K562 (cell line): ENCODE results near the gene FAM83D. TPM values are rescaled to one million over a fixed set of nuclear protein-coding genes. Genes with fewer than 3 reads are reported as not detected.
A peak's percentile ranks its signal among the peaks of the same experiment; 100 is the strongest.

Source experiments
- ATAC-seq: fragments of 200-7000 bp; cut with Tn5 transposase; 3 replicates; pipeline ENCODE4 v1.9.1; 2020; ENCODE audit warnings: moderate library complexity
- BruUV-seq: library from RNA; stranded (reverse); fragments of 400-500 nt; replicated peaks from 2 replicates; lab custom pipeline; 2021; lab: Mats Ljungman, UMichigan
- CTCF ChIA-PET: fragments of 300-600 bp; formaldehyde crosslinking; extraction: SDS; loops from one replicate; lab custom pipeline; 2021; ENCODE audit warnings: low intra/inter-chr PET ratio; lab: Yijun Ruan, JAX
- POLR2A ChIA-PET: fragments of 300-600, 350-650 bp; sonication (Branson Sonifier 250); formaldehyde crosslinking; extraction: SDS; loops from one replicate; lab custom pipeline; 2021; ENCODE audit warnings: antibody characterized with exemption, inconsistent platforms; lab: Yijun Ruan, JAX
- DNase-seq, 4 experiments: peaks; one replicate each; pipeline versions ENCODE4 v3.0.0 to v3.0.0-alpha.2; 2011 to 2018; ENCODE audit warnings: low spot score in 3 of 4, mixed read lengths in 3 of 4; ENCODE audit errors: extremely low read depth in 1 of 4
- FAIRE-seq: peaks from 2 replicates; lab custom pipeline; 2011; peaks lifted over from hg19 to GRCh38; lab: Jason Lieb, UNC
- H2AFZ ChIP-seq: 2 replicates; pipeline ENCODE4 v1.6.0; 2011; ENCODE audit warnings: low read depth, low read length, control low read depth, inconsistent platforms
- H3K27ac ChIP-seq: fragments of 200-600 bp; 3 replicates; pipeline ENCODE4 v1.8.0; 2011; ENCODE audit warnings: low read depth, mild to moderate bottlenecking, control low read depth, inconsistent platforms, low read length, moderate library complexity, mixed read lengths; ENCODE audit errors: extremely low read depth
- H3K27me3 ChIP-seq, 2 experiments: fragments of 300-600 bp in 1 of 2; 2 replicates in 1 of 2; 3 replicates in 1 of 2; pipeline versions ENCODE4 v1.6.0 to v1.8.0; 2011; ENCODE audit warnings: inconsistent platforms in 2 of 2, low read length in 2 of 2, mild to moderate bottlenecking in 1 of 2, mixed read lengths in 1 of 2, moderate library complexity in 1 of 2; ENCODE audit not compliant: control insufficient read depth in 2 of 2, insufficient read depth in 2 of 2
- H3K36me3 ChIP-seq: fragments of 300-600 bp; 3 replicates; pipeline ENCODE4 v1.8.0; 2011; ENCODE audit warnings: mild to moderate bottlenecking, low read length, inconsistent platforms; ENCODE audit not compliant: control insufficient read depth, insufficient read depth
- H3K4me1 ChIP-seq, 2 experiments: fragments of 200-600 bp in 1 of 2; replicated peaks in 1 of 2; 2 replicates in 1 of 2; 3 replicates in 1 of 2; pipeline versions ENCODE4 v1.5.1 to v1.8.0; 2011; ENCODE audit warnings: inconsistent platforms in 2 of 2, low read length in 2 of 2, mild to moderate bottlenecking in 1 of 2, mixed read lengths in 1 of 2, moderate library complexity in 1 of 2; ENCODE audit not compliant: control insufficient read depth in 2 of 2, insufficient read depth in 2 of 2
- H3K4me2 ChIP-seq: 2 replicates; pipeline ENCODE4 v1.6.1; 2011; ENCODE audit warnings: low read length, control low read depth, inconsistent platforms, mixed read lengths; ENCODE audit not compliant: insufficient read depth
- H3K4me3 ChIP-seq: fragments of 200-600 bp; sonication (generic), shearing (Covaris generic); 2 replicates; pipeline ENCODE4 v1.5.1; 2016; ENCODE audit warnings: control low read depth, inconsistent platforms
- H3K79me2 ChIP-seq: fragments of 200-600 bp; 3 replicates; pipeline ENCODE4 v1.8.0; 2011; ENCODE audit warnings: low read length, inconsistent platforms; ENCODE audit not compliant: control insufficient read depth, insufficient read depth
- H3K9ac ChIP-seq, 2 experiments: 2 replicates each; pipeline versions ENCODE4 v1.6.0 to v1.6.1; 2011; ENCODE audit warnings: low read depth in 2 of 2, low read length in 2 of 2, control low read depth in 1 of 2, inconsistent platforms in 1 of 2, mild to moderate bottlenecking in 1 of 2, mixed read lengths in 1 of 2; ENCODE audit not compliant: insufficient read depth in 1 of 2
- H3K9me1 ChIP-seq: one replicate; pipeline ENCODE4 v1.6.0; 2011; ENCODE audit warnings: inconsistent platforms, mild to moderate bottlenecking, low read length, moderate library complexity; ENCODE audit not compliant: control insufficient read depth, insufficient read depth
- H3K9me3 ChIP-seq: replicated peaks from 2 replicates; pipeline ENCODE4 v1.5.1; 2011; ENCODE audit warnings: low read depth, low read length, inconsistent platforms; ENCODE audit not compliant: control insufficient read depth, insufficient read depth
- H4K20me1 ChIP-seq: replicated peaks from 2 replicates; pipeline ENCODE4 v1.6.1; 2011; ENCODE audit warnings: low read length, inconsistent platforms, mixed read lengths; ENCODE audit not compliant: control insufficient read depth, insufficient read depth
- BCL6 ChIP-seq: fragments of 250-450 bp; sonication (Bioruptor Pico); IDR thresholded peaks from 2 replicates; pipeline ENCODE4 v1.4.0; 2020
- CBX3 ChIP-seq, 2 experiments: IDR thresholded peaks; 1 replicate in 1 of 2; 2 replicates in 1 of 2; pipeline ENCODE4 v1.6.1; 2012; ENCODE audit warnings: inconsistent platforms in 2 of 2, low read length in 2 of 2, borderline replicate concordance in 1 of 2, control low read depth in 1 of 2
- ERF ChIP-seq: fragments of 450-650 bp; formaldehyde crosslinking; IDR thresholded peaks from 2 replicates; pipeline ENCODE4 v1.4.0; 2020; ENCODE audit warnings: mild to moderate bottlenecking, mixed read lengths
- FOXA3 ChIP-seq, 2 experiments: fragments of 450-650 bp in 1 of 2; sonication (generic) in 1 of 2; formaldehyde crosslinking; IDR thresholded peaks in 1 of 2; conservative IDR thresholded peaks in 1 of 2; 2 replicates each; pipeline versions ENCODE4 v1.4.0 to v1.8.0; 2020 to 2022; ENCODE audit warnings: mild to moderate bottlenecking in 2 of 2, missing genetic modification reagents in 1 of 2
- FOXM1 ChIP-seq, 2 experiments: fragments of 450-650 bp in 1 of 2; sonication (generic) in 1 of 2; formaldehyde crosslinking in 1 of 2; IDR thresholded peaks; 2 replicates each; pipeline versions ENCODE4 v1.6.1 to v1.9.0; 2017 to 2022; ENCODE audit warnings: low read depth in 2 of 2, mild to moderate bottlenecking in 2 of 2, missing genetic modification reagents in 1 of 2, moderate library complexity in 1 of 2
- RAD51 ChIP-seq: fragments of 450-650 bp; IDR thresholded peaks from 2 replicates; pipeline ENCODE4 v1.7.1; 2016; ENCODE audit warnings: low read depth, mild to moderate bottlenecking, borderline replicate concordance
- SMAD3 ChIP-seq: fragments of 450-650 bp; formaldehyde crosslinking; conservative IDR thresholded peaks from 2 replicates; pipeline ENCODE4 v1.4.0; 2020; ENCODE audit warnings: mild to moderate bottlenecking
- TEAD1 ChIP-seq, 2 experiments: fragments of 450-650 bp in 1 of 2; sonication (generic) in 1 of 2; formaldehyde crosslinking; IDR thresholded peaks; 2 replicates each; pipeline versions ENCODE4 v1.4.0 to v1.8.0; 2020 to 2022; ENCODE audit warnings: mild to moderate bottlenecking in 2 of 2, missing genetic modification reagents in 1 of 2
- ZFX ChIP-seq: sonication (generic); formaldehyde crosslinking; IDR thresholded peaks from 2 replicates; pipeline ENCODE4 v1.8.0; 2022; ENCODE audit warnings: mild to moderate bottlenecking, missing genetic modification reagents, moderate library complexity
- ZKSCAN8 ChIP-seq: fragments of 200-800 bp; sonication (Bioruptor generic); IDR thresholded peaks from 2 replicates; pipeline ENCODE4 v1.6.1; 2016; ENCODE audit warnings: missing genetic modification characterization, missing compliant biosample characterization
- ZNF274 ChIP-seq: IDR thresholded peaks from 2 replicates; pipeline ENCODE4 v1.6.1; 2011; ENCODE audit warnings: low read depth, mild to moderate bottlenecking, low read length, moderate library complexity, borderline replicate concordance
- ZNF449 ChIP-seq: fragments of 250-450 bp; sonication (Bioruptor Pico); IDR thresholded peaks from 2 replicates; pipeline ENCODE4 v1.8.0; 2022; ENCODE audit warnings: moderate library complexity, mild to moderate bottlenecking, inconsistent platforms
- ZNF717 ChIP-seq: fragments of 250-450 bp; sonication (Bioruptor Pico); IDR thresholded peaks from 2 replicates; pipeline ENCODE4 v1.5.0; 2021
- WGBS: fragments of 100-300 bp; shearing (Covaris generic); methylation state at CpG from one replicate; pipeline ENCODE4 v1.1.6; 2016; ENCODE audit warnings: low coverage, mixed read lengths; ENCODE audit not compliant: insufficient coverage; ENCODE audit errors: missing lambda C conversion rate; 5-methylcytosine and 5-hydroxymethylcytosine counted together
- in situ Hi-C: fragments of 300-500 bp; cut with MboI; formaldehyde crosslinking; loops from 4 replicates; pipeline ENCODE4 v1.15.0; 2018; ENCODE audit warnings: inconsistent platforms, mixed read lengths
- intact Hi-C: fragments of 100-400 bp; cut with micrococcal nuclease; formaldehyde crosslinking; loops from 2 replicates; pipeline ENCODE4 v1.14.2; 2022
- polyA plus RNA-seq, 8 experiments: library from polyadenylated mRNA; depleted of rRNA in 4 of 8; stranded (reverse) in 5 of 8; unstranded in 3 of 8; fragments of >200 nt; fragmentation: Nextera tagmentation in 2 of 8; fragmentation: Illumina TruSeq in 1 of 8; extraction: Ambion mirVana in 2 of 8; extraction: Trizol in 1 of 8; gene quantifications; 2 replicates each; pipeline versions ENCODE4 v1.2.1 to v1.2.3, GENCODE V29; 2011 to 2014; ENCODE audit warnings: inconsistent platforms in 1 of 8, missing spikeins in 1 of 8
- total RNA-seq, 7 experiments: library from RNA; depleted of rRNA in 6 of 7; stranded (reverse); fragments of >200 nt in 6 of 7; fragmentation: Illumina TruSeq in 2 of 7; extraction: Trizol in 2 of 7; gene quantifications; 2 replicates each; pipeline versions ENCODE4 v1.2.1 to v1.2.3, GENCODE V29; 2011 to 2021; ENCODE audit warnings: low replicate concordance in 1 of 7
- TF ChIP-seq, protein P1 (sequence below), 2 experiments: fragments of 150-350 bp in 1 of 2; IDR thresholded peaks; 2 replicates each; pipeline ENCODE4 v1.6.1; 2012 to 2016; ENCODE audit warnings: low read depth in 2 of 2, low read length in 2 of 2, mild to moderate bottlenecking in 1 of 2, moderate library complexity in 1 of 2

Gene FAM83D
- total and polyA plus RNA-seq, 9 of the 15 experiments (the other 6 are each of a cell fraction or from before 2014, with no cell fraction given): 8.2 to 66.1 (median 43.5) TPM

GRCh38 chr20:38947931-38948362, 21.7 kb downstream of the FAM83D start:
- peak; percentile 86 for ATAC-seq
- CTCF ChIA-PET: no interaction called here
- no peaks in the 10 kb centered on the region for H4K20me1 ChIP-seq
- peaks cover 96% of the 10 kb centered on the region for H3K36me3 ChIP-seq
- H3K79me2 ChIP-seq: peaks cover 80% of the 10 kb centered on the region
- H3K9ac ChIP-seq: peak overlapping the region; percentile 11 to 56; a peak in 3 of 4 replicates
- H3K9me1 ChIP-seq: no peaks in the 10 kb centered on the region
- H3K9me3 ChIP-seq: no peaks in the 10 kb centered on the region
- no TSS peak for BruUV-seq
- in situ Hi-C loops (no loop called here), intact Hi-C loops (loop anchor here (5.0 kb wide), 1 partner anchor 49 kb away; no protein-coding TSS in a partner anchor)
- FAIRE-seq: peak; percentile 96
- H3K4me1 ChIP-seq: peaks cover 21 to 36% of the 10 kb centered on the region in 2 experiments
- 0% methylated on average over 7 of the region's 7 CpGs for WGBS
- H3K27ac ChIP-seq: peak overlapping the region; percentile 86
- H3K4me3 ChIP-seq: no peak overlapping the region
- POLR2A ChIA-PET: interaction anchor here (0.9 to 1.9 kb wide), 8 partner anchors 9 to 22 kb away, joined by 3 to 14 read pairs (median 4); partner anchors contain the start of genes DHX35 and FAM83D
- H3K4me2 ChIP-seq: peak overlapping the region; percentile 68
- no peaks in the 10 kb centered on the region for H3K27me3 ChIP-seq
- peak; percentile 58 to 92 (median 74) for DNase-seq
- no peak overlapping the region for H2AFZ ChIP-seq
- peak; percentile 64 to 76; a peak in 3 of 4 replicates for TF ChIP-seq TEAD1 (CRISPR knock-in tag; IDR thresholded peaks at IDR 0.05)
- TF ChIP-seq, protein P1, sequence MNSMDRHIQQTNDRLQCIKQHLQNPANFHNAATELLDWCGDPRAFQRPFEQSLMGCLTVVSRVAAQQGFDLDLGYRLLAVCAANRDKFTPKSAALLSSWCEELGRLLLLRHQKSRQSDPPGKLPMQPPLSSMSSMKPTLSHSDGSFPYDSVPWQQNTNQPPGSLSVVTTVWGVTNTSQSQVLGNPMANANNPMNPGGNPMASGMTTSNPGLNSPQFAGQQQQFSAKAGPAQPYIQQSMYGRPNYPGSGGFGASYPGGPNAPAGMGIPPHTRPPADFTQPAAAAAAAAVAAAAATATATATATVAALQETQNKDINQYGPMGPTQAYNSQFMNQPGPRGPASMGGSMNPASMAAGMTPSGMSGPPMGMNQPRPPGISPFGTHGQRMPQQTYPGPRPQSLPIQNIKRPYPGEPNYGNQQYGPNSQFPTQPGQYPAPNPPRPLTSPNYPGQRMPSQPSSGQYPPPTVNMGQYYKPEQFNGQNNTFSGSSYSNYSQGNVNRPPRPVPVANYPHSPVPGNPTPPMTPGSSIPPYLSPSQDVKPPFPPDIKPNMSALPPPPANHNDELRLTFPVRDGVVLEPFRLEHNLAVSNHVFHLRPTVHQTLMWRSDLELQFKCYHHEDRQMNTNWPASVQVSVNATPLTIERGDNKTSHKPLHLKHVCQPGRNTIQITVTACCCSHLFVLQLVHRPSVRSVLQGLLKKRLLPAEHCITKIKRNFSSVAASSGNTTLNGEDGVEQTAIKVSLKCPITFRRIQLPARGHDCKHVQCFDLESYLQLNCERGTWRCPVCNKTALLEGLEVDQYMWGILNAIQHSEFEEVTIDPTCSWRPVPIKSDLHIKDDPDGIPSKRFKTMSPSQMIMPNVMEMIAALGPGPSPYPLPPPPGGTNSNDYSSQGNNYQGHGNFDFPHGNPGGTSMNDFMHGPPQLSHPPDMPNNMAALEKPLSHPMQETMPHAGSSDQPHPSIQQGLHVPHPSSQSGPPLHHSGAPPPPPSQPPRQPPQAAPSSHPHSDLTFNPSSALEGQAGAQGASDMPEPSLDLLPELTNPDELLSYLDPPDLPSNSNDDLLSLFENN (IDR thresholded peaks at IDR 0.05; ENCODE audit: low read depth in 2 of 2, low read length in 2 of 2): peak in 1 of 2 experiments; percentile 99; a peak in 2 of 4 replicates
- peak; percentile 57; the same call in 1 of the 2 replicates for TF ChIP-seq SMAD3 (CRISPR knock-in tag)
- peak; percentile 82 for TF ChIP-seq ZNF449 (CRISPR knock-in tag)
- peak; percentile 93 for TF ChIP-seq ERF (CRISPR knock-in tag)
- TF ChIP-seq ZNF717 (CRISPR knock-in tag): no peak
- peak; percentile 80; the same call in 1 of the 2 replicates for TF ChIP-seq ZKSCAN8 (CRISPR knock-in tag)
- TF ChIP-seq BCL6: no peak
- TF ChIP-seq FOXA3 (CRISPR knock-in tag; conservative IDR thresholded peaks at IDR 0.05 in 1 of 2, IDR thresholded peaks at IDR 0.05 in 1 of 2): peak; percentile 52 to 64; a peak in 1 of 4 replicates
- TF ChIP-seq ZFX (CRISPR knock-in tag): peak; percentile 49; the same call in 1 of the 2 replicates
- TF ChIP-seq ZNF274: peak; percentile 91; the same call in 1 of the 2 replicates
- peak; percentile 98 for TF ChIP-seq FOXM1 (IDR thresholded peaks at IDR 0.05; ENCODE audit: low read depth)
- no peak for TF ChIP-seq FOXM1 (CRISPR knock-in tag; IDR thresholded peaks at IDR 0.05; ENCODE audit: low read depth)
- peak in 1 of 2 experiments; percentile 49; a peak in 1 of 3 replicates for TF ChIP-seq CBX3 (IDR thresholded peaks at IDR 0.05; ENCODE audit: borderline replicate concordance in 1 of 2, low read length in 2 of 2)
- TF ChIP-seq RAD51: peak; percentile 42; the same call in 1 of the 2 replicates
